ENCODE measurements around the gene PCSK2. TPM values are rescaled to one million over a fixed set of nuclear protein-coding genes. Genes with fewer than 3 reads are reported as not detected.

Gene PCSK2
- total RNA-seq, 3 donors from 2014 or later (not counting 1 experiment from before 2014, with no cell fraction given), result not detected

DNA sequence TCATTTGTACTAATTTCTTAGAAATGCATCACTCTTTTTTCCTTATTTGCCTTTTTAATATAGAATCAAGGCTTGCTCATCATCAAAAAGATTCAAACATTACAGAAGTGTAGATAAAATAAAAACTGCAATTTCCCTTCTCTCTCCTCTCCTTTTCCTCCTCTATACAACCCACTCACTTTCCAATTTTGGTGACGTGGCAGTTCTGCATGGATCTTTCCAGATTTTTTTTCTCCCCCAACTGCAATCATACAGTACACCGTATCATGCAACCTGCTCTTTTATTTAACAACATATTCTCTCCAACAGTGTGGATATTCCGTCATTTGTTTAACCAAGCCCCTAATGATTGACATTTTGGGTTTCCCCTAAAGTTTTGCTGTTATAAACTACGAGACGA, 163.8 kb downstream of the PCSK2 start:
- H3K9me3 Mint-ChIP-seq, result no peaks in the 10 kb centered on the region
- 86% methylated on average over 3 of the region's 5 CpGs for WGBS (ENCODE audit: insufficient coverage)

GRCh38 chr20:17391127-17391771, 164.4 kb downstream of the PCSK2 start:
- no peaks in the 10 kb centered on the region for H3K9me3 Mint-ChIP-seq
- no peaks in the 10 kb centered on the region for H3K4me1 Mint-ChIP-seq
- intact Hi-C loops (cut with micrococcal nuclease), result loop anchor here (5.0 kb wide), 1 partner anchor 1636 kb away; no protein-coding TSS in a partner anchor
- no peak overlapping the region for H3K4me3 Mint-ChIP-seq
- no peak for TF ChIP-seq CTCF (IDR thresholded peaks at IDR 0.05)
- H3K4me3 ChIP-seq (ENCODE audit: low read length), result no peak overlapping the region
- no peak overlapping the region for H3K27ac Mint-ChIP-seq
- 40% methylated on average over 1 of the region's 2 CpGs for WGBS (ENCODE audit: insufficient coverage)
- no peaks in the 10 kb centered on the region for H3K36me3 Mint-ChIP-seq
- peaks cover 2% of the 10 kb centered on the region for H3K27me3 ChIP-seq (ENCODE audit: control insufficient read depth, insufficient read depth, low read length)
- no peak overlapping the region for H3K27ac ChIP-seq (ENCODE audit: low read length)
- no peaks in the 10 kb centered on the region for H3K9me3 ChIP-seq (ENCODE audit: control insufficient read depth, insufficient read depth, low read length)
- no peaks in the 10 kb centered on the region for H3K36me3 ChIP-seq (ENCODE audit: control insufficient read depth, insufficient read depth, low read length)
- no peak for ATAC-seq
- no peaks in the 10 kb centered on the region for H3K4me1 ChIP-seq (ENCODE audit: control insufficient read depth, insufficient read depth, low read length)
- no peak for DNase-seq
- H3K27me3 Mint-ChIP-seq (ENCODE audit: low read depth in 2 of 2), result peaks cover 8 to 24% of the 10 kb centered on the region in 2 donors

More for the DNA sequence above, 163.8 kb downstream of the PCSK2 start:
- no peak overlapping the region for H3K27ac Mint-ChIP-seq
- intact Hi-C loops (cut with micrococcal nuclease), result loop anchor here (5.0 kb wide), 1 partner anchor 1637 kb away; no protein-coding TSS in a partner anchor
- H3K27me3 Mint-ChIP-seq (ENCODE audit: low read depth in 2 of 2), result peaks cover 8 to 25% of the 10 kb centered on the region in 2 donors
- no peak overlapping the region for H3K4me3 Mint-ChIP-seq
- no peak for TF ChIP-seq CTCF (IDR thresholded peaks at IDR 0.05)
- H3K36me3 ChIP-seq (ENCODE audit: control insufficient read depth, insufficient read depth, low read length), result no peaks in the 10 kb centered on the region
- H3K4me3 ChIP-seq (ENCODE audit: low read length), result no peak overlapping the region
- H3K27ac ChIP-seq (ENCODE audit: low read length), result no peak overlapping the region
- no peak for ATAC-seq
- H3K4me1 ChIP-seq (ENCODE audit: control insufficient read depth, insufficient read depth, low read length), result no peaks in the 10 kb centered on the region
- peaks cover 2% of the 10 kb centered on the region for H3K27me3 ChIP-seq (ENCODE audit: control insufficient read depth, insufficient read depth, low read length)
- no peaks in the 10 kb centered on the region for H3K9me3 ChIP-seq (ENCODE audit: control insufficient read depth, insufficient read depth, low read length)
- DNase-seq, result no peak
- H3K36me3 Mint-ChIP-seq, result no peaks in the 10 kb centered on the region
- no peaks in the 10 kb centered on the region for H3K4me1 Mint-ChIP-seq

GRCh38 chr20:17394411-17394810, 167.6 kb downstream of the PCSK2 start:
- no peak overlapping the region for H3K27ac Mint-ChIP-seq
- no peaks in the 10 kb centered on the region for H3K9me3 ChIP-seq (ENCODE audit: control insufficient read depth, insufficient read depth, low read length)
- H3K27me3 Mint-ChIP-seq (ENCODE audit: low read depth in 2 of 2), result peaks cover 7 to 30% of the 10 kb centered on the region in 2 donors
- H3K9me3 Mint-ChIP-seq, result no peaks in the 10 kb centered on the region
- WGBS (ENCODE audit: insufficient coverage), result 81% methylated on average over 5 of the region's 5 CpGs
- no peak overlapping the region for H3K4me3 ChIP-seq (ENCODE audit: low read length)
- no peaks in the 10 kb centered on the region for H3K36me3 ChIP-seq (ENCODE audit: control insufficient read depth, insufficient read depth, low read length)
- H3K36me3 Mint-ChIP-seq, result no peaks in the 10 kb centered on the region
- no peaks in the 10 kb centered on the region for H3K4me1 ChIP-seq (ENCODE audit: control insufficient read depth, insufficient read depth, low read length)
- intact Hi-C loops (cut with micrococcal nuclease), result loop anchor here (5.0 kb wide), 1 partner anchor 1633 kb away; no protein-coding TSS in a partner anchor
- no peak overlapping the region for H3K4me3 Mint-ChIP-seq
- H3K27ac ChIP-seq (ENCODE audit: low read length), result no peak overlapping the region
- H3K4me1 Mint-ChIP-seq, result no peaks in the 10 kb centered on the region
- no peak for ATAC-seq
- no peak for TF ChIP-seq CTCF (IDR thresholded peaks at IDR 0.05)
- DNase-seq, result no peak
- no peaks in the 10 kb centered on the region for H3K27me3 ChIP-seq (ENCODE audit: control insufficient read depth, insufficient read depth, low read length)

DNA sequence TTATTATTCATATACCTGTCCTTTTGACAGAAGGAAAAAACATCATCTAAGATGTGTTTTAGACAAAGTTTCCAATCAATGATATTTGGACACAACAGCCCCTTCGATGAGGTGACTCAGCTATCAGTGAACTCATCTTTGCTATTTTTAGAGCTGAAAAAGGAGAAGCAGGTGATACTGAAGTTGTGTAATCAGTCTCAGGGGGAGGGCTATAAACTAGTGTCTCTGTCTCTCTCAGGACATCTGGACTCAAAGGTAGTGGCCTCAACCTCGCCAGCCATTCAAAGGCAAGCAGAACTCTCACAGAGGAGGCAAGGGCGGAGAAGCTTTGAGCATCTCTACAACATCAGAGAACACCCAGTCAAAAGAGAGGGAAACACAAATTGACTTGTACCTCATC, 168.9 kb downstream of the PCSK2 start:
- H3K36me3 Mint-ChIP-seq, result no peaks in the 10 kb centered on the region
- H3K27me3 Mint-ChIP-seq (ENCODE audit: low read depth in 2 of 2), result peaks cover 10 to 30% of the 10 kb centered on the region in 2 donors
- Histone ChIP-seq H3K9me3 (ENCODE audit: control insufficient read depth, insufficient read depth, low read length) (no peaks in the 10 kb centered on the region), H3K27ac (ENCODE audit: low read length) (no peak overlapping the region), H3K4me1 (ENCODE audit: control insufficient read depth, insufficient read depth, low read length) (no peaks in the 10 kb centered on the region), H3K36me3 (ENCODE audit: control insufficient read depth, insufficient read depth, low read length) (no peaks in the 10 kb centered on the region), H3K4me3 (ENCODE audit: low read length) (no peak overlapping the region), H3K27me3 (ENCODE audit: control insufficient read depth, insufficient read depth, low read length) (no peaks in the 10 kb centered on the region)
- H3K4me3 Mint-ChIP-seq, result no peak overlapping the region
- ATAC-seq (no peak), DNase-seq (no peak)
- intact Hi-C loops (cut with micrococcal nuclease), result no loop called here
- 70% methylated on average over 3 of the region's 3 CpGs for WGBS (ENCODE audit: insufficient coverage)
- H3K27ac Mint-ChIP-seq, result no peak overlapping the region
- TF ChIP-seq CTCF (IDR thresholded peaks at IDR 0.05), result no peak
- no peaks in the 10 kb centered on the region for H3K9me3 Mint-ChIP-seq
- no peaks in the 10 kb centered on the region for H3K4me1 Mint-ChIP-seq
